SU-DHL-6 (cell line): Measurements from ENCODE around the gene S100A9.

Experiments
- H2AFZ ChIP-seq: fragments of 200-600 bp; sonication (generic); 2 replicates; pipeline ENCODE4 v1.6.1; 2014; ENCODE audit warnings: low read depth, mild to moderate bottlenecking, moderate library complexity, mixed read lengths, antibody characterized with exemption, low read length; ENCODE audit not compliant: severe bottlenecking
- H3F3A ChIP-seq: fragments of 200-600 bp; shearing (Covaris generic); 2 replicates; pipeline ENCODE4 v1.6.0; 2016; ENCODE audit warnings: antibody characterized with exemption, mild to moderate bottlenecking; ENCODE audit not compliant: insufficient read depth
- H3K27ac ChIP-seq: fragments of 200-600 bp; sonication (generic); 2 replicates; pipeline ENCODE4 v1.5.1; 2016; ENCODE audit warnings: low read depth, mild to moderate bottlenecking, low read length, moderate library complexity, mixed read lengths
- H3K27me3 ChIP-seq: fragments of 200-600 bp; sonication (generic), shearing (Covaris generic); 2 replicates; pipeline ENCODE4 v1.6.0; 2014; ENCODE audit warnings: mild to moderate bottlenecking, low read length
- H3K36me3 ChIP-seq: fragments of 200-600 bp; sonication (generic); 2 replicates; pipeline ENCODE4 v1.6.1; 2014; ENCODE audit warnings: mild to moderate bottlenecking, low read length, mixed read lengths
- H3K4me2 ChIP-seq: fragments of 300-600, 200-600 bp; shearing (Covaris generic), sonication (generic); 2 replicates; pipeline ENCODE4 v1.6.0; 2014; ENCODE audit warnings: low read length, low read depth, mild to moderate bottlenecking; ENCODE audit not compliant: poor library complexity, severe bottlenecking
- H3K4me3 ChIP-seq: fragments of 200-600 bp; sonication (generic); 2 replicates; pipeline ENCODE4 v1.5.1; 2014; ENCODE audit warnings: antibody characterized with exemption, low read length, mild to moderate bottlenecking, mixed read lengths; ENCODE audit not compliant: insufficient read depth, poor library complexity, severe bottlenecking
- H3K79me2 ChIP-seq: fragments of 200-600 bp; sonication (generic); 2 replicates; pipeline ENCODE4 v1.6.1; 2014; ENCODE audit warnings: mild to moderate bottlenecking, low read length, moderate library complexity; ENCODE audit not compliant: insufficient read depth
- H3K9ac ChIP-seq: fragments of 200-600 bp; sonication (generic); 2 replicates; pipeline ENCODE4 v1.7.0; 2014; ENCODE audit warnings: mild to moderate bottlenecking, low read length
- H3K9me2 ChIP-seq: fragments of 200-600 bp; sonication (generic); replicated peaks from 2 replicates; pipeline ENCODE4 v1.6.1; 2014; ENCODE audit warnings: low read length; ENCODE audit not compliant: insufficient read depth
- H3K9me3 ChIP-seq: fragments of 200-600 bp; sonication (generic); 2 replicates; pipeline ENCODE4 v1.6.1; 2014; ENCODE audit warnings: low read length, mixed read lengths; ENCODE audit not compliant: insufficient read depth
- H4K20me1 ChIP-seq: fragments of 200-600 bp; sonication (generic); 2 replicates; pipeline ENCODE4 v1.6.1; 2014; ENCODE audit warnings: low read depth, mild to moderate bottlenecking, antibody characterized with exemption, low read length, moderate library complexity, mixed read lengths
- CTCF ChIP-seq: fragments of 200-600 bp; sonication (generic); IDR thresholded peaks from one replicate; pipeline ENCODE4 v1.5.1; 2017; ENCODE audit warnings: antibody characterized with exemption, mild to moderate bottlenecking, low read length, moderate library complexity; ENCODE audit not compliant: insufficient read depth, poor library complexity, severe bottlenecking
- EZH2phosphoT487 ChIP-seq: fragments of 200-600 bp; sonication (generic), shearing (Covaris generic); conservative IDR thresholded peaks from 2 replicates; pipeline ENCODE4 v1.6.1; 2018; ENCODE audit warnings: mild to moderate bottlenecking, antibody characterized with exemption, low read length, moderate library complexity, mixed read lengths

Gene S100A9

GRCh38 chr1:153375511-153375910 is 17.9 kb downstream of the S100A9 start, which contains the start of gene S100A12:
TSS of gene S100A12 (minus strand) at chr1:153375621. CDS start at chr1:153374592, 1,029 bp downstream.
- H2AFZ ChIP-seq: no peak within 1 kb of the TSS

GRCh38 chr1:153379591-153379990 is 21.9 kb downstream of the S100A9 start:
- Histone ChIP-seq H3K79me2 (no peaks in the 10 kb centered on the region), H3K27ac (no peak overlapping the region), H3K4me2 (no peak overlapping the region), H4K20me1 (no peaks in the 10 kb centered on the region), H3K27me3 (no peaks in the 10 kb centered on the region), H3K9me3 (peaks cover 4% of the 10 kb centered on the region; the same call in 1 of the 2 replicates), H3K36me3 (no peaks in the 10 kb centered on the region), H2AFZ (no peak overlapping the region), H3K4me3 (no peak overlapping the region), H3K9me2 (no peaks in the 10 kb centered on the region), H3K9ac (no peak overlapping the region), H3F3A (no peaks in the 10 kb centered on the region)
- no peak for TF ChIP-seq CTCF

More at GRCh38 chr1:153375511-153375910, 17.9 kb downstream of the S100A9 start, which contains the start of gene S100A12:
- no peaks in the 10 kb centered on the region for H3F3A ChIP-seq
- H3K9me3 ChIP-seq: no peaks in the 10 kb centered on the region
- H3K4me3 ChIP-seq: no peak within 1 kb of the TSS
- H3K79me2 ChIP-seq: no peaks in the 10 kb centered on the region
- no peaks in the 10 kb centered on the region for H3K36me3 ChIP-seq
- H4K20me1 ChIP-seq: no peaks in the 10 kb centered on the region
- no peak within 1 kb of the TSS for H3K27ac ChIP-seq
- H3K4me2 ChIP-seq: no peak within 1 kb of the TSS
- H3K27me3 ChIP-seq: no peaks in the 10 kb centered on the region
- TF ChIP-seq CTCF (no peak), EZH2phosphoT487 (no peak)
- no peak within 1 kb of the TSS for H3K9ac ChIP-seq
- no peaks in the 10 kb centered on the region for H3K9me2 ChIP-seq

- Histone ChIP-seq H3K79me2 (no peaks in the 10 kb centered on the region), H3K36me3 (no peaks in the 10 kb centered on the region), H3K9ac (no peak overlapping the region), H3K9me3 (peaks cover 4% of the 10 kb centered on the region; the same call in 1 of the 2 replicates), H3K27me3 (no peaks in the 10 kb centered on the region), H3K4me2 (no peak overlapping the region), H3K4me3 (no peak overlapping the region), H4K20me1 (no peaks in the 10 kb centered on the region), H2AFZ (no peak overlapping the region), H3F3A (no peaks in the 10 kb centered on the region), H3K27ac (no peak overlapping the region), H3K9me2 (no peaks in the 10 kb centered on the region)
- no peak for TF ChIP-seq EZH2phosphoT487
- TF ChIP-seq CTCF: no peak
These were observed 23.1 kb downstream of the S100A9 start for GRCh38 chr1:153380711-153381110.
